ENCODE data around the gene ADAMTS2. TPM values are rescaled to one million over a fixed set of nuclear protein-coding genes. Genes with fewer than 3 reads are reported as not detected.

ADAMTS2 gene
- polyA plus RNA-seq, 1 donor, result 5.9 TPM

DNA sequence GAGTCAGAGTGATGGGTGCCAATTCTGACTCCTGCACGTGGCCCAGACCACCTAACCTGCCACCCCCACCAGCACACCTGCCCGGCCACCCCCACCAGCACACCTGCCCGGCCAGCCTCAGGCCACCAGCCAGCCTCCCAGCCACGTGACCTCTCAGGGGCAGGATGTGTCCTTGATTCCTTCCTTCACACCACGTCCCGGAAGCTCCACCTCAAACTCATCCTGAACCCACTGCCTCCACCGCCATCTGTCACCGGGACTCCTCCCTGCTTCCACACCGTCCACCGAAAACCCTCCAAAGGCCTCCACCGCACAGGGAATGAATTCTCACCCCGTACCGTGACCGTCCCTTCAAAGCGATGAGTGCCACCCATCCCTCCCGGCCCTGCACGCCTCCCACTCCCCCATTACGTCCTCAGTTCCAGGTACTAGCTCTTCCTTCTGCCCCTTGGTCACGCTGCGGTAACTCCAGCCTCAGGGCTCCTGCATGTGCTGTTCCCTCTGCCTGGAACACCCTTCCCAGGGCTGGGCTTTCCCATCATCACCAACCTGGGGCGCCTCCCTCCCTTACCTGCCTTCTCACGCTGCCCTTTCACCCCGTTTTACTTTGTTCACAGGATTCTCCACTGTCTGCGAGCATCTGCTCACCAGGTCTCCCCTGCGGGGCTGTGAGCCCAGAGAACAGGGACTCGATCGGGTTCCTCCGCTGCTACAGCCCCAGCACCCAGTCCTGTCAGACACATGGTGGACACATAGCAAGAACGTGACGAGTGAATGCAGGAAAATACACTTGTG is 82.9 kb downstream of the ADAMTS2 start:
- Histone ChIP-seq H3K36me3 (ENCODE audit: control insufficient read depth, insufficient read depth, low read length) (no peaks in the 10 kb centered on the region), H3K4me3 (ENCODE audit: low read length) (no peak overlapping the region), H3K27ac (ENCODE audit: low read length) (no peak overlapping the region), H3K4me1 (ENCODE audit: control insufficient read depth, insufficient read depth, low read length) (peaks cover 9% of the 10 kb centered on the region), H3K27me3 (ENCODE audit: control insufficient read depth, insufficient read depth, low read length) (no peaks in the 10 kb centered on the region), H3K9me3 (ENCODE audit: control insufficient read depth, low read depth, low read length) (no peaks in the 10 kb centered on the region)
- DNase-seq, result no peak
- WGBS (ENCODE audit: insufficient coverage, low lambda C conversion rate), result 90% methylated on average over 4 of the region's 30 CpGs

DNA sequence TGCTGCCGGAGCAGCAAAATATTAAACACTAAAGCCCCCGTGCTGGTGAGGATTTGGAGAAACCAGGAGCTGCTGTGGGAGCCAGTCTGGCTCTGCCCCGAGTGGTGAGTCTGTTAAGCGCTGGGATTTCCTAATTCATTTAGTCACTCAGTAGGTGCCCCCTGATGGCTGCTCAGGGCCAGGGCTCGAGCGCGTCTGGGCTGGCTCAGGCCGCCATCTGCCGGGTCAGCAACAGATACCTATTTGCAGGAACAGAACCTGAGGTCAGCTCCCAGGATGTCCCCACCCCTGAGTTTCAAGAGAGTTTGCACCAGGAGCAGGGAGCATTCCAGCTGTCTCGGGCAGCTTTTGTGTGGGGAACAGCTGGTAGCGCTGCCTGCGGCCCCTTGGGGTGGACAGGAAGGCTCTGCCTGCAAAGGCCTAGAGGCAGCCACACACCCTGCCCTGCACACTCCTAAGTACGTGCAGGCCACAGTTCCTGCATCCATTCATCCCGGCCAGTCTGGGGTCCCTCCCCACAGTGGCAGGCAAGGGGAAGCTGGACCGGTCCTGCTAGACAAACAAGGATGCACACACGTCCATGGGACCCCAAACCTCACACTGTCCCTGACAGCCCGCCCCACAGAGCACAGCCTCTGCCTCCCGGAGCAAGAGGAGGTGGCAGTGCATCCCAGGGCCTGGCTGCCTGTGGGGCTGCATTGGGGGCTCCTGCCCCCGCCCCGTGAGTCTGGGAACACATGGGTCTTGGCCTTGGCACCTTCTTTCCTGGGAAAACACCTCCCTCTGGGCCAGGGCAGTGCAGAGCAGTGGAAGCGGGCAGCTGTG is 83.7 kb downstream of the ADAMTS2 start:
- Histone ChIP-seq H3K9me3 (ENCODE audit: control insufficient read depth, low read depth, low read length) (no peaks in the 10 kb centered on the region), H3K4me1 (ENCODE audit: control insufficient read depth, insufficient read depth, low read length) (peaks cover 9% of the 10 kb centered on the region), H3K36me3 (ENCODE audit: control insufficient read depth, insufficient read depth, low read length) (no peaks in the 10 kb centered on the region), H3K27ac (ENCODE audit: low read length) (no peak overlapping the region), H3K4me3 (ENCODE audit: low read length) (no peak overlapping the region), H3K27me3 (ENCODE audit: control insufficient read depth, insufficient read depth, low read length) (no peaks in the 10 kb centered on the region)
- no peak for DNase-seq
- WGBS (ENCODE audit: insufficient coverage, low lambda C conversion rate), result no CpG with 5 or more reads among the region's 21 CpGs

DNA sequence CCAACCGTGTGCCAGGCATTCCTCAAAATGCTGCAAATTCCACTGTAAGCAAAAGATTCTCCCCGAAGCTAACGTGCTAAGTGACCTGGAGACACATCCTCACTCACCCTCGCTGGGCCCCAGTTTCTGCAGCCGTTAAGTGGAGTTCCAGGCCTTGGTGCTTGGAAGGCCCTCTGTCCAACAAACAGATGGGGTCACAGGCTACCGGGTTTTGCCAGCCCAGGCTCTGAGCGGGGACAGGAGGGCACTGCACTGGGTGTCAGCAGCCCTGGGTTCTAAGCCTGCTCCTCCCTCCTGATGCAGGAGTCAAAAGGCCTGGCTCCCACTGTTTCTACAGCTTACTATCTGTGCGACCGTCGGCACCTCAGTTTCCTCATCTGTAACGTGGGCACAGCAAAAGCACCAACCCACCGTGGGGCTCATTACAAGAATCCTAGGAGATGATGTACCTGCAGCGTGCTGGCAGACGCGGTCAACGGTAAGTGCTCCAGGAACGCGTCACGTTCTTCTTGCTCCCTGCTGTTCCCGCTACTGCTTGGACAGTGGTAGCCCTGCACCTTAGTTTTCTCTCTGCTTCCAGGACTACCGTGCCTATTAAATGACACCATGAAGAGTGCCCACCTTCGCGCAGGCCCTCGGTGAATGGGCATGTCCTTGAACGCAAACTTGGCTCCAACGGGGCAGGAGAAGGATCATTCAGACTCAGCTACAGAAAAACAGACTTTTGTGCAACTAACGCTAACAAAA is 84.8 kb downstream of the ADAMTS2 start:
- Histone ChIP-seq H3K27ac (ENCODE audit: low read length) (no peak overlapping the region), H3K27me3 (ENCODE audit: control insufficient read depth, insufficient read depth, low read length) (no peaks in the 10 kb centered on the region), H3K36me3 (ENCODE audit: control insufficient read depth, insufficient read depth, low read length) (no peaks in the 10 kb centered on the region), H3K9me3 (ENCODE audit: control insufficient read depth, low read depth, low read length) (no peaks in the 10 kb centered on the region), H3K4me1 (ENCODE audit: control insufficient read depth, insufficient read depth, low read length) (peaks cover 4% of the 10 kb centered on the region), H3K4me3 (ENCODE audit: low read length) (no peak overlapping the region)
- 38% methylated on average over 1 of the region's 27 CpGs for WGBS (ENCODE audit: insufficient coverage, low lambda C conversion rate)
- DNase-seq, result no peak

DNA sequence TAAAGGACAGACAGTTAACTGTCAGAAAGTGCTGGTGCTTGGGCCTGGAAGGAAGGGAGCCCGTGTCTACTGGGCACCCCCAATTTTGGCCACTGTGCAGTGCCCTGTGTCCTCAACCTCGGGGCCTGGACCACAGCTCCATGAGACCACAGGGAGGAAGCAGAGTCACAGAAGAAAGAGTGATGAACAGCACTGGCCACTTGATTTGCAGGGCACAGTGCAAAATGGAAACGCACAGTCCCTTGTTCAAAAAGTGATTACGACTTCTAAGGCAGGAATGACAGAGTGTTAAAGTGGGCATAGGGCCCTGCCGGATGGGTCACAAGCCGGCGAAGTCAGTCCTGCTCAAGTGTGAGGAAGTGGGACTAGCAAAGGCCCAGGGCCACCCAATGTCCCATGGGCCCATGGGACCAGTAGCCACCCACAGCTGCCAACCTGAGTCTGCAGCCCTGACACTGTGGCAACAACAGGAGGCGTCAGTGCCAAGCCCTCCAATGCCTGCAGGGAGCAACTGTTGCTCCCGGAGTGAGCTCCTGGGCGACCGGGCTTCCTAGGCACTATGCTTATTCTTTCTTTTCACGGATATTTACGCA is 85.4 kb downstream of the ADAMTS2 start:
- Histone ChIP-seq H3K36me3 (ENCODE audit: control insufficient read depth, insufficient read depth, low read length) (no peaks in the 10 kb centered on the region), H3K27me3 (ENCODE audit: control insufficient read depth, insufficient read depth, low read length) (no peaks in the 10 kb centered on the region), H3K4me1 (ENCODE audit: control insufficient read depth, insufficient read depth, low read length) (peaks cover under 1% of the 10 kb centered on the region), H3K9me3 (ENCODE audit: control insufficient read depth, low read depth, low read length) (no peaks in the 10 kb centered on the region), H3K27ac (ENCODE audit: low read length) (no peak overlapping the region), H3K4me3 (ENCODE audit: low read length) (no peak overlapping the region)
- DNase-seq, result no peak
- no CpG with 5 or more reads among the region's 13 CpGs for WGBS (ENCODE audit: insufficient coverage, low lambda C conversion rate)

DNA sequence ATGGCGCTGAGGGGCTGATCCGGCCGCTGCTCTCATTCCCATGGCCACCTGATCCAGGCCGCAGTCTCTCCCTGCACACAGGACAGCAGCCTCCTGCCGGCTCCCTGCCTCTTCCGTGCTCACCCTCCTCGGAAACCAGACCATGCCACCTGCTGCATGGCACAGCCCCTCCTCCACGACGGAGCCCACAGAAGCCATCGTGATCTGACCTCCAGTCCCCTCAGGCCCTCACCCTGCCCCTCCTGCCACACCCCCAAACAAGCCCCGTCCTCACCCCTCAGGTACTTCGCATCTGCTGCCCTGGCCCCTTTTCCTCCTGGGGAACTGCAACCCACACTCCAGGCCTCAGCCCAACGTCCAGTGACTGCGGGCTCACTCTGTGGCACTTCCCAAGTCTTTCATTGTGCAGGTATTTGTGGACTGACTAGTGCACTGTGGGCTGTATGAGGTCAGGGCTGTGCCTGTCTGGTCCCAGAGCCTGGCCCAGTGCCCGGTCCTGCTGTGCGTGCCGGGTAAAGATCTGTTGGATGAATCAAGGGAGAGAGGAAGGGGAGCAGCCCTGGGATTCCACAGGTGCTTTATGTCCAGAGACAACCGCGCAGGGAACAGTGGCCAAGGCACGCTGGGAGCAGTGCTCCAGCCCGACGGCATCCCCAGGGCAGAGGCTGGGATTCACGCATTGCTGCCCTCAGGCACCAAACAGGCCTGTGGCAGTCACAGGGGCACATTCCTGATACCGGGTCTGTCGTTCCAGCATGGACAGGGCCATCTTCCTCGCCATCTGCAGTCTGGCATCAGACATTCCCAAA is 86.1 kb downstream of the ADAMTS2 start:
- DNase-seq, result no peak
- 60% methylated on average over 1 of the region's 26 CpGs for WGBS (ENCODE audit: insufficient coverage, low lambda C conversion rate)
- H3K27ac ChIP-seq (ENCODE audit: low read length), result no peak overlapping the region
- no peaks in the 10 kb centered on the region for H3K36me3 ChIP-seq (ENCODE audit: control insufficient read depth, insufficient read depth, low read length)
- no peaks in the 10 kb centered on the region for H3K27me3 ChIP-seq (ENCODE audit: control insufficient read depth, insufficient read depth, low read length)
- H3K4me1 ChIP-seq (ENCODE audit: control insufficient read depth, insufficient read depth, low read length), result no peaks in the 10 kb centered on the region
- H3K4me3 ChIP-seq (ENCODE audit: low read length), result no peak overlapping the region
- no peaks in the 10 kb centered on the region for H3K9me3 ChIP-seq (ENCODE audit: control insufficient read depth, low read depth, low read length)

DNA sequence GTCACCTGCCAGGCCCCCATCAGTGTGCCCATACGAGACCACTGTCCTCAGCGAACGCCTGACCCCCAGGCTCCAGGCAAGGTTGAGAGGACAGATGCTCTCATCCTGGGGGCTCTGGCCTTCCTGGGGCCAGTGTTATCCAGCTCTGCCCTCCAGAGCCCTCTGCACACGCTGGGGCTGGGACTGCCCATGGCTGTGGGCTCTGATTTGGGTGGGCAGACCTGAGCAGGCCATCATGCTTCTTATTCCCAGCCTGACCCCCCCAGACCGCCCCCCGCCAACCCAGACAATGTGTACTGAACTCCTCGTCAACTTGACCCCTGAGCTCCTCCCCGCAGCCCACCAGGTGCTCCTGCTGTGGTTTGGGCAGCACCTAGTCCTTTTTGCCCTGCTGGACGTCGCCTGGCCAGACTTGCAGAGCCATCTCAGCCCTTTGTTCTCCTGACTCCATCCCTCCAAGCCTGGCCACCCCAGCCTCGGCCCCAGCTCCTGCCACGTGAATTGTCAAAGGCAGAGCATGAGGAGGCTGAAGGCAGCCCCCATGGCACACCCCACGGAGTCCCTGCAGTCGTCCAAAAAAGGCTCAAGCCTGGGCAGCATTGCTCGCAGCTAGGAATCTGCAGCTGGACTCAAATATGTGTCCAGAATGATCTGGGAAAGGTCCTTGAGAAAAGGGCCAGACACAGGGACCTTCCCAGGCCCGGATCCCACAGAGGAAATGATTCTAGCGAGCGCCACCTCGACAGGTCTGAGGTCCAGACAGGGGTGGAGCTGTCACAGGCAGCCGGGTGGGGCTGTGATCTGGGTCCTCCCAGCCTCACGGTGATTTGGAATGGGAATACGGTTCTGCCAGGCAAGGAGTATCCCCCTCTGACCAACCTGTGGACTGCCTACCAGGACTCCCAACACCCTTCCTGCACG is 87.0 kb downstream of the ADAMTS2 start:
- no peak overlapping the region for H3K27ac ChIP-seq (ENCODE audit: low read length)
- H3K4me1 ChIP-seq (ENCODE audit: control insufficient read depth, insufficient read depth, low read length), result no peaks in the 10 kb centered on the region
- no peaks in the 10 kb centered on the region for H3K36me3 ChIP-seq (ENCODE audit: control insufficient read depth, insufficient read depth, low read length)
- H3K9me3 ChIP-seq (ENCODE audit: control insufficient read depth, low read depth, low read length), result no peaks in the 10 kb centered on the region
- no peaks in the 10 kb centered on the region for H3K27me3 ChIP-seq (ENCODE audit: control insufficient read depth, insufficient read depth, low read length)
- no CpG with 5 or more reads among the region's 23 CpGs for WGBS (ENCODE audit: insufficient coverage, low lambda C conversion rate)
- no peak for DNase-seq
- H3K4me3 ChIP-seq (ENCODE audit: low read length), result no peak overlapping the region

DNA sequence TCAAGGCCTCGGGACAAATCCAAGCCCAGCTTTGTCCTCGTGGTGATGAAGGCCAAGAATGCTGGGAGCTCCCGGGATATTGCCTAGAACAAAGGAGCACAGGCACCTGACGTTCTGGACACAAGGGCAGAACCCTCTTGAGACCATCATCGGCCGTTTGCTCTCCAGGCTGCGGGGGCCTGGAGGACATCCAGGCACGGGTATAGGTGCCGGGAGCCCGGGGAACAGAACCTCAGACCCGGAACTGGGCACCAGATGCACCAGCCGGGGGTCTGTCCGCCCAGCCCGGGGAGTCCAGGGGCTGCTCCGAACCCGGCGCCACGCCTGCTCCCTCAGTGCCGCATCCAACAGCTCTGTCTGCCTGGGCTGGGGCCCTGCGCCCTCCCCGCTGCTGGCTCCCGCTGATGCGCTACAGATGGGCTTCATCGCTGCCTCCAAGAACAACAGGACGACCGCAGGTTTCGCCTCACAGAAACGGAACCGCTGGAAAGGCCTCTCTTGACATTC is 88.0 kb downstream of the ADAMTS2 start:
- Histone ChIP-seq H3K4me1 (ENCODE audit: control insufficient read depth, insufficient read depth, low read length) (no peaks in the 10 kb centered on the region), H3K4me3 (ENCODE audit: low read length) (no peak overlapping the region), H3K27ac (ENCODE audit: low read length) (no peak overlapping the region), H3K9me3 (ENCODE audit: control insufficient read depth, low read depth, low read length) (no peaks in the 10 kb centered on the region), H3K36me3 (ENCODE audit: control insufficient read depth, insufficient read depth, low read length) (no peaks in the 10 kb centered on the region), H3K27me3 (ENCODE audit: control insufficient read depth, insufficient read depth, low read length) (no peaks in the 10 kb centered on the region)
- no CpG with 5 or more reads among the region's 29 CpGs for WGBS (ENCODE audit: insufficient coverage, low lambda C conversion rate)
- no peak for DNase-seq

DNA sequence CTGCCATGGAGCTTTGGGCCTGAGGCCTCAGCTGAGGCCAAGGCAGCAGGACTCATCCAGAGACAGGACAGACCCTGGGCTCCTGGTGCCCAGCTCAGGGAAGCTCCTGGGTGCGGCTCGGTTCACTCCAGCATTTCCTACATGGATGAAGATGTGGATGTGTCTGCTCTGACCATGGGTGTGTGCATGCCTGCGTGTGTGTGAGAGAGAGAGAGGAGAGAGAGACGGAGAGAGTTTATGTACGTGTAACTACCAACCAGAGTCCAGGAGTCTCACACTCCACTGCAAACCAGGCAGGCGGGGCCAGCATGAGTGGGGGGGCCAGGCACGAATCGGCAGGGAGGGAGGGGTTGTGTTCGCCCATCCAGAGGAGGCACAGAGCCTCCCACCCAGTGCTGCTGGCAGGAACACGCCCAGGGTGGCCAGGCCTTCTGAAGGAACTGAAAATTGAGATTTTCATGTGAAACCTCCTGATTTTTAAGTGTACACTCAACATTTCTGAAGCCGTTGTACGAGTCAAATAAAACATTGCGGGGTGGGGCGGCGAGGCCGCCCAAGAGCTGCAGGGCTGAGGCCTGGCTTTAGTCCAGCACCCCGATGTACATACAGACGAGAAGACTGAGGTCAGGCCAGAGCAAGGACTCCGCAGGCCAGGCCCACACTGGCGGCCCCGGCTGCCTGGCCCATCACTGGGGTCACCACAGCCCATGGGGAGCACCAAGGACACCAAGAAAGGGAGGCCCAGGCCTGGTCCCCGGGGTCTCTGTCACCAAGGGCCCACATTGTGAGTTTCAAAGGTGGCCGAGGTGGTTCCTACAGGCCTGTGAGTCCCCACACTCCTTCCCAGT is 88.7 kb downstream of the ADAMTS2 start:
- H3K27ac ChIP-seq (ENCODE audit: low read length), result no peak overlapping the region
- DNase-seq, result no peak
- WGBS (ENCODE audit: insufficient coverage, low lambda C conversion rate), result no CpG with 5 or more reads among the region's 23 CpGs

More for the DNA sequence above, 88.7 kb downstream of the ADAMTS2 start:
- no peaks in the 10 kb centered on the region for H3K4me1 ChIP-seq (ENCODE audit: control insufficient read depth, insufficient read depth, low read length)
- no peak overlapping the region for H3K4me3 ChIP-seq (ENCODE audit: low read length)
- no peaks in the 10 kb centered on the region for H3K9me3 ChIP-seq (ENCODE audit: control insufficient read depth, low read depth, low read length)
- H3K36me3 ChIP-seq (ENCODE audit: control insufficient read depth, insufficient read depth, low read length), result no peaks in the 10 kb centered on the region
- H3K27me3 ChIP-seq (ENCODE audit: control insufficient read depth, insufficient read depth, low read length), result no peaks in the 10 kb centered on the region
